Urinary bladder (tissue), 4 donors: ENCODE data around the gene TRPV6. TPM values are rescaled to one million over a fixed set of nuclear protein-coding genes. Genes with fewer than 3 reads are reported as not detected.

Source experiments
- DNase-seq: peaks from one replicate; pipeline ENCODE4 v3.0.0-alpha.2; 2015; ENCODE audit errors: extremely low spot score
- H3K27ac ChIP-seq: one replicate; pipeline ENCODE4 v1.5.1; 2013; ENCODE audit warnings: low read depth, mild to moderate bottlenecking, moderate library complexity
- H3K36me3 ChIP-seq: one replicate; pipeline ENCODE4 v1.6.1; 2013; ENCODE audit warnings: mild to moderate bottlenecking, moderate library complexity; ENCODE audit not compliant: insufficient read depth
- H3K4me1 ChIP-seq: one replicate; pipeline ENCODE4 v1.6.1; 2013; ENCODE audit warnings: mild to moderate bottlenecking, moderate library complexity; ENCODE audit not compliant: insufficient read depth
- H3K4me3 ChIP-seq: one replicate; pipeline ENCODE4 v1.5.1; 2013; ENCODE audit warnings: low read depth, low read length
- WGBS: extraction: QIAGEN DNeasy Blood & Tissue Kit; methylation state at CpG from one replicate; pipeline ENCODE4 v1.1.7; 2013; 5-methylcytosine and 5-hydroxymethylcytosine counted together
- polyA plus RNA-seq: library from polyadenylated mRNA; stranded (reverse); fragments of 200-250 nt; gene quantifications from one replicate; pipeline ENCODE4 v1.2.3, GENCODE V29; 2013
- total RNA-seq: library from RNA; depleted of rRNA; stranded (reverse); fragments of >200 nt; gene quantifications from one replicate; pipeline ENCODE4 v1.2.3, GENCODE V29; 2014
- donor health status: healthy with polysubstance abuse.
- donor health status: healthy.

Gene TRPV6
- total and polyA plus RNA-seq, 2 donors, result 0.32 to 0.74 TPM

DNA sequence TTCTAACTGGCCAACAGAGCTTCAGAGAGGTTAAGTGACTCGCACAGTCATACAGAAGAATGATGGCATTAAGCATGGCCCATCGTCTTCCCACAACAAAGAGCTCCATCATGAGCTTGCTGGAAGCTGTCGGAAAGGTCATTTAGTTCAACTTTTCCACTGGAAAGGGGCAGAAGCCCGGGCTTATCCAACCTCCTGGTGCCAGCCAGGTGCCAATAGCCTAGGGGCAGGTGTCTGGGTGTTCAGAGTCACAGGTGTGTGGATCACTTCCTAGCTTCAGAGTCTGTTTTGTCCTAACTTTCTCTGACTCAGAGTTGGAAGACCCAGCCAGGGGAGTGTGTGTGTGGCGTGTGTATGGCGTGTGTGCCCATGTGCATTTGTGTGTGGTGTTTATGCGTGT is 1.3 kb upstream of the TRPV6 start:
- H3K36me3 ChIP-seq, result no peaks in the 10 kb centered on the region
- H3K4me3 ChIP-seq, result no peak overlapping the region
- DNase-seq, result no peak
- H3K27ac ChIP-seq, result no peak overlapping the region
- no peaks in the 10 kb centered on the region for H3K4me1 ChIP-seq
- WGBS, result 84% methylated on average over 7 of the region's 7 CpGs

GRCh38 chr7:142884286-142884640 is 1.3 kb downstream of the TRPV6 start:
- Histone ChIP-seq H3K27ac (no peak overlapping the region), H3K4me1 (no peaks in the 10 kb centered on the region), H3K36me3 (no peaks in the 10 kb centered on the region), H3K4me3 (no peak overlapping the region)
- 81% methylated on average over 4 of the region's 4 CpGs for WGBS
- DNase-seq, result no peak

DNA sequence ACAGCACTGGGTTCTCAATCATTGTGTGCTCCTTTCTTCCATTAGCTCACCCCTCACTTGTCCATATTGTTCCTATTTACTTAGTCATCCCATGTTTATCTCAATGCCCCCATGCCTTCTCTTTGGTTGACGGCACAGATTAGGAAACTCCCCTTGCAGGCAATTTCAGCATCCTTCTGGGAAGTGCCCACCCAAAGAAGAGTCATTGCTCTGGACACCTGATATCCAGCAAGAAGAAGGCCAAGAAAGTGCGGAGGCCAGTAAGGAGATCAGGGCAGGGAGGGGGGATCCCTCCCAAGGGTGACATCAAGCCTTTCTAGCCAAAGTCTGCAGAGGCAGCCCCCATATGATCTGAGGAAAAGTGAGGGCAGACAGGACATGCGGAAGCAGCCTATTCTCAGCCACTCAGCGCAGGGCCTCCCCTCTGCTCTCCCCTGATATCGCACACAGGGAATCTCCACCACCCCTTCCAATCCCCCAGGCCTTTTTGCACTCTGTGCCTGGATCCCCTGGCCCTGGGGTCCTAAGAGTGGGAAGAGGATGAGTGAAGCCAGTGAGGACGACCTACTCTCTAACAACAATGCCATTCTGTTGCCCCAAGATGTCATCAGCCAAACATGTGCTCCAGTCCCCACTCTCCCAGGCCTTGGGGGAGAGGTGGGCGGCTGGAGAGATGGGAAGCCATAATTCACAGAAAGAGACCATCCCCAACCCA is 1.8 kb downstream of the TRPV6 start:
- H3K27ac ChIP-seq, result no peak overlapping the region
- 74% methylated on average over 7 of the region's 7 CpGs for WGBS

GRCh38 chr7:142883145-142883544 is 2.4 kb downstream of the TRPV6 start:
- no peak overlapping the region for H3K4me3 ChIP-seq
- no peak for DNase-seq
- no peaks in the 10 kb centered on the region for H3K36me3 ChIP-seq
- WGBS, result 84% methylated on average over 10 of the region's 10 CpGs
- H3K27ac ChIP-seq, result no peak overlapping the region
- no peaks in the 10 kb centered on the region for H3K4me1 ChIP-seq

More for the DNA sequence above, 1.8 kb downstream of the TRPV6 start:
- no peak for DNase-seq
- Histone ChIP-seq H3K36me3 (no peaks in the 10 kb centered on the region), H3K4me3 (no peak overlapping the region), H3K4me1 (no peaks in the 10 kb centered on the region)

DNA sequence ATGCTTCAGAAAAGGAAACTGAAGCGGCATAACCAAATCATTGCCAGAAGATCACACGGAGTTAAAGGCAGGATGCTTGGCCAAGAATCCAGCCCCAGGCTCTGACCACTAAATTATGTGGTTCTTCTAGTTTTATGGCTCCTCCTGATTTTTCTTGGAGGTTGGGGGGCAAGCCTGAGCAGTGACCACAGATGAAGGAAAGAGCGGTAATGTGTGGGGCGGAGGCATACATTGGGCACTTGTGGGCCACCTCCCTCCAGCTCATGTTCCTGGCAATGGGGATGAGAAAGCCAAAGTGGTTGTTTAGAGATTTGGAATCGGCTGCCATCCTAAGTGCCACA is 3.2 kb downstream of the TRPV6 start:
- DNase-seq, result no peak
- 76% methylated on average over 5 of the region's 5 CpGs for WGBS
- no peak overlapping the region for H3K27ac ChIP-seq
- H3K4me3 ChIP-seq, result no peak overlapping the region
- no peaks in the 10 kb centered on the region for H3K4me1 ChIP-seq
- H3K36me3 ChIP-seq, result no peaks in the 10 kb centered on the region

DNA sequence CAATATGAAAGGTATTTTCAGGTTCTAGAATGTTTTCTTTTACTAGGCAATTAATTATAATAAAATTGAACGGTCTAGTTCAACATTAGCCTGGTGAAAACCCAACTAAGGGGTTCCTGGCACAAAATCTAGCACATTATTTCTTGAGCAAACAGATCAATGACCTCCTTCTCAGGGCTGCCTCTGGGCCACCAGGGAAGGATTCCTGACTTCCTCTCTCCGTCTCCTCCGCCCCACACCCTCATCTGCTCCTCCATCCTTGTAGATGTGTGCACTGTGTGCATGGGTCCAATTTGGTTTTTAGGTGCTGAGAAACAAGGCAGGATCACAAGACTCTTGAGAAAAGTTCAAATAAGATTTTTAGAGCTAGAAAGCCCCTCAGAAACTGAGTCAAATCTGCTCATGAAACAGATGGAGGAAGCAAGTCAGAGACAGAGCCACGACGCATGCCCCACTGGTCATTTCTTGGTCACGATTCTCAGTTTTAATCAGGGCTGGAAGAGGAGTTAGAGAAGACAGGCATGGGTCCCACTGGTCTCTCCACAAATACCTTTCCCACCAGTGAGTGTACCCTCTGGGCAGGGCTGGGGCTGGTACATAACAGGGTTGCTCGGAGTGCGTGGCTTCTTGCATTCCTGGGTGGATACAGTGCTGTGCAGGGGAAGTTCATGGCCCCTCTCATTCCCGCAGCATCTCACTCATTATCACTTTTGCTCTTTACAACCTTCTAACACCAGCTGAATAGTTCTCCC is 3.8 kb downstream of the TRPV6 start:
- 78% methylated on average over 9 of the region's 9 CpGs for WGBS
- no peaks in the 10 kb centered on the region for H3K4me1 ChIP-seq
- no peak overlapping the region for H3K27ac ChIP-seq
- no peak overlapping the region for H3K4me3 ChIP-seq
- H3K36me3 ChIP-seq, result no peaks in the 10 kb centered on the region
- DNase-seq, result no peak

GRCh38 chr7:142880876-142881505 is 4.6 kb downstream of the TRPV6 start:
- Histone ChIP-seq H3K27ac (no peak overlapping the region), H3K4me1 (no peaks in the 10 kb centered on the region), H3K36me3 (no peaks in the 10 kb centered on the region), H3K4me3 (no peak overlapping the region)
- DNase-seq, result no peak
- 32% methylated on average over 8 of the region's 8 CpGs for WGBS

DNA sequence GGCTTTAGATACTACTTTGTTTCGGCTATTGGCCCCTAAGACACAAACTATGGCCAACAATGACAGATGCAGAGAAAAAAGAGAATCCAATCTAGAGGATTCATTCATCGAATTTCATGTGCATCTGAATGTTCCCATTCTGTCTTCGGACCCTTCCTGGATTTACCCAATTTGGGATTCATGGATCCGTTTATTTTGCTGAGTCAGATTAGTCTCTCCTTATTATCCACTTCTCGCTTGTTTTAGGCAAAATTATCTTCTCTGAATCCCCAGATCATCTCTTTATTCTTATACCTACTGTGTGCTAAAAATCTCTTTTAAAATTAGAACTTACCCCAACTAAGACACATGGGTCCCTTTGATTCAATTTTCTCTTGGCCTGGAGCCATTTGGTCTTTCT is 6.5 kb downstream of the TRPV6 start:
- no peak for DNase-seq
- 89% methylated on average over 5 of the region's 5 CpGs for WGBS
- Histone ChIP-seq H3K4me3 (no peak overlapping the region), H3K4me1 (no peaks in the 10 kb centered on the region), H3K27ac (no peak overlapping the region), H3K36me3 (no peaks in the 10 kb centered on the region)

DNA sequence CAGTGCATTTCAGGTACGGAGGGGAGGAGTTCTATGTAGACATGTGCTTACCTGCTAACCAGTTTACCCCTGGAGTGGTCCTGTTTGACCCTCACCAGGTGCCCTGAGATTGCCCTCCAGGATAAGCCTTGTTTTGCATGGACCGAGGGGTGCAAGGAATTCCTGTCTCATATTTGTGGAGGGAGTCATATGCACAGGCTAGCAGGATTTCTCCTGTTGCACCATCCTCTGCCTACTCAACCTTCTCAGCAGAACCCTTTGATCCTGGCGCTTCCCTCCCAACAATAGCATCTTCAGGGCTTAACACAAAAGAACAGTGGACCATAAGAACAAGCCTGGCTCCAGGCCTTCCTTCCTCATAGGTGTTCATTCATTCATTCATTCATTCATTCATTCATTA is 7.2 kb downstream of the TRPV6 start:
- H3K4me1 ChIP-seq, result no peaks in the 10 kb centered on the region
- 87% methylated on average over 3 of the region's 3 CpGs for WGBS
- H3K27ac ChIP-seq, result no peak overlapping the region
- no peaks in the 10 kb centered on the region for H3K36me3 ChIP-seq
- no peak overlapping the region for H3K4me3 ChIP-seq
- DNase-seq, result no peak

GRCh38 chr7:142876991-142877910 is 8.3 kb downstream of the TRPV6 start:
- no peak overlapping the region for H3K4me3 ChIP-seq
- no peaks in the 10 kb centered on the region for H3K4me1 ChIP-seq
- DNase-seq, result no peak
- 80% methylated on average over 18 of the region's 18 CpGs for WGBS
- H3K27ac ChIP-seq, result no peak overlapping the region
- no peaks in the 10 kb centered on the region for H3K36me3 ChIP-seq

DNA sequence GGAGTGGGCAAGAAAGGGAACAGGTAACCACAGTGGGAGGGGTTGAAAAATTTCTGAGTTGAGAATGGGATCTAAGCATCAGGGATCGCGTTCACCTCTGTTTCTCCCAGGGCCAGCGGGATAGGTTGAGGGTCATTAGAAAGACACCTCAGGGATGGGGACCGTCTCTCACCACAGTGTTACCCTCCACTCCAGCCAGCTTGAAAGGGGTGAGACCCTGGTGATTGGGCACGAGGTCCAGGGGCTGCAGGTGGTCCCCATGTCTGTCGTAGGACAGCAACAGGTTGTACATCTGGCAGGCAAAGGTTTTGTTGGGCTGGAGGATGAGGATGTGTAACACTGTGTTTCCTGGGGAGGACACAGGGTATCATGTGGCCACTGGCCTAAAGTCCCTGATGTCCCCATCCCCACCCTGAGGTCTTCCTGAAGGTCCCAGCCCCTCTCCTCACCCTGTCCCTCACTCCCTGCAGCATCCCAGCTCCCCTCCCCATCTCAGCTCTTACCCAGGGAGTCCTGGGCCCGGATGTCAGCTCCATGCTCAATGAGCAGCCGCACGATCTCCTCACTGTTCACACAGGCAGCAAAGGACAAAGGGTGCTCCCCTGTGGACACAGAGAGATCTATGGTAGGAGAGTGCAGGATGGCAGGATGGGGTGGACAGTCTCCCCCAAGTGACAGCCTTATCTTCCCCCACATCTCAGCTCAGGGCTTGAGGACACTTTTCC is 9.1 kb downstream of the TRPV6 start:
- Histone ChIP-seq H3K36me3 (no peaks in the 10 kb centered on the region), H3K4me3 (no peak overlapping the region), H3K27ac (no peak overlapping the region), H3K4me1 (no peaks in the 10 kb centered on the region)
- WGBS, result 77% methylated on average over 9 of the region's 9 CpGs
- DNase-seq, result no peak

- Histone ChIP-seq H3K4me3 (no peak overlapping the region), H3K27ac (no peak overlapping the region), H3K4me1 (no peaks in the 10 kb centered on the region), H3K36me3 (no peaks in the 10 kb centered on the region)
- 85% methylated on average over 14 of the region's 14 CpGs for WGBS
- no peak for DNase-seq
Measured at GRCh38 chr7:142875456-142875855, 10.1 kb downstream of the TRPV6 start.

DNA sequence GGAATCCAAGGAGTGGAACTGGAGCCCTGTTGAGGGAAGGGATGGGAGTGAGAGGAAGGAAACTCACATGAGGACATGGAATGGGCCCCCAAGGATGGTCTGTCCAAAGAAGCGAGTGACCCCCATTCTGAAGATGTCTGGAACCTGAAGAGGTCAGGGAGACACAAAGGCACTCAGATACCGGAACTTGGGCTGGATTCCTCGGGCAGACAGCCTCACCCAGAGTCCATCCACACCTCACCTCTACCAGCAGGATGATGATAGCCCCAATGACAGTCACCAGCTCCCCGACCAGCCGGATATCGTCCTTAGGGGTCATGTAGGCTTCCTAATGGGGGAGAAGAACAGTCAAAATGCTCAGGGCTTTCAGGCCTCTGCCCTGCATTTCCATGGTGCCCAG is 10.7 kb downstream of the TRPV6 start:
- 94% methylated on average over 6 of the region's 6 CpGs for WGBS
- Histone ChIP-seq H3K36me3 (no peaks in the 10 kb centered on the region), H3K4me3 (no peak overlapping the region), H3K27ac (no peak overlapping the region), H3K4me1 (no peaks in the 10 kb centered on the region)
- DNase-seq, result no peak
